Mucosa of rectum (tissue), 2 donors: ENCODE measurements around the gene SEC16A.

ENCODE experiments used
- H3K27ac ChIP-seq, 2 donors: one replicate each; pipeline ENCODE4 v1.7.0; 2013; ENCODE audit warnings: inconsistent platforms in 2 of 2, low read depth in 2 of 2, low read length in 2 of 2
- H3K27me3 ChIP-seq, 2 donors: one replicate each; pipeline ENCODE4 v1.7.0; 2013; ENCODE audit warnings: low read length in 2 of 2; ENCODE audit not compliant: control insufficient read depth in 2 of 2, insufficient read depth in 2 of 2
- H3K36me3 ChIP-seq, 2 donors: one replicate each; pipeline ENCODE4 v1.7.0; 2013; ENCODE audit warnings: low read length in 2 of 2; ENCODE audit not compliant: control insufficient read depth in 2 of 2, insufficient read depth in 2 of 2
- H3K4me1 ChIP-seq, 2 donors: one replicate each; pipeline ENCODE4 v1.7.0; 2013; ENCODE audit warnings: low read length in 2 of 2, mild to moderate bottlenecking in 1 of 2; ENCODE audit not compliant: control insufficient read depth in 2 of 2, insufficient read depth in 2 of 2
- H3K4me3 ChIP-seq, 2 donors: one replicate each; pipeline ENCODE4 v1.7.0; 2013; ENCODE audit warnings: low read length in 2 of 2
- H3K9ac ChIP-seq, 2 donors: one replicate each; pipeline ENCODE4 v1.7.0; 2013; ENCODE audit warnings: low read length in 2 of 2, low read depth in 1 of 2, mild to moderate bottlenecking in 1 of 2
- H3K9me3 ChIP-seq, 2 donors: one replicate each; pipeline ENCODE4 v1.7.0; 2013; ENCODE audit warnings: low read length in 2 of 2; ENCODE audit not compliant: control insufficient read depth in 2 of 2
- donor health status: healthy.
- donor health status: Normal muscosa, but diverticular disease.

The SEC16A gene

GRCh38 chr9:136494012-136494411 lies 11.2 kb upstream of the SEC16A start:
- Histone ChIP-seq H3K9me3 (no peaks in the 10 kb centered on the region), H3K4me1 (no peaks in the 10 kb centered on the region), H3K36me3 (peaks cover 34% of the 10 kb centered on the region in 2 donors), H3K27me3 (no peaks in the 10 kb centered on the region), H3K4me3 (no peak overlapping the region), H3K9ac (no peak overlapping the region), H3K27ac (no peak overlapping the region)

- Histone ChIP-seq H3K4me1 (peaks cover 0 to under 1% of the 10 kb centered on the region in 2 donors), H3K9ac (no peak overlapping the region), H3K27ac (no peak overlapping the region), H3K4me3 (no peak overlapping the region), H3K36me3 (peaks cover 30% of the 10 kb centered on the region in 2 donors), H3K9me3 (no peaks in the 10 kb centered on the region), H3K27me3 (no peaks in the 10 kb centered on the region)
Measured at GRCh38 chr9:136493567-136493971, 10.7 kb upstream of the SEC16A start.

- no peaks in the 10 kb centered on the region for H3K27me3 ChIP-seq
- no peak overlapping the region for H3K9ac ChIP-seq
- H3K27ac ChIP-seq: no peak overlapping the region
- no peaks in the 10 kb centered on the region for H3K9me3 ChIP-seq
- peaks cover 26% of the 10 kb centered on the region in 2 donors for H3K36me3 ChIP-seq
- H3K4me3 ChIP-seq: no peak overlapping the region
- peaks cover 0 to 5% of the 10 kb centered on the region in 2 donors for H3K4me1 ChIP-seq
Measured at GRCh38 chr9:136492978-136493522, 10.2 kb upstream of the SEC16A start.

GRCh38 chr9:136489731-136490130 lies 6.9 kb upstream of the SEC16A start:
- Histone ChIP-seq H3K9ac (no peak overlapping the region), H3K27ac (no peak overlapping the region), H3K36me3 (peaks cover 0 to under 1% of the 10 kb centered on the region in 2 donors), H3K27me3 (no peaks in the 10 kb centered on the region), H3K4me1 (peaks cover 2 to 8% of the 10 kb centered on the region in 2 donors), H3K9me3 (no peaks in the 10 kb centered on the region), H3K4me3 (no peak overlapping the region)

GRCh38 chr9:136488247-136489214 lies 5.7 kb upstream of the SEC16A start:
- no peak overlapping the region for H3K9ac ChIP-seq
- no peaks in the 10 kb centered on the region for H3K27me3 ChIP-seq
- H3K9me3 ChIP-seq: no peaks in the 10 kb centered on the region
- H3K4me1 ChIP-seq: peaks cover 11 to 17% of the 10 kb centered on the region in 2 donors
- no peak overlapping the region for H3K4me3 ChIP-seq
- H3K36me3 ChIP-seq: no peaks in the 10 kb centered on the region
- no peak overlapping the region for H3K27ac ChIP-seq

- Histone ChIP-seq H3K9me3 (no peaks in the 10 kb centered on the region), H3K4me1 (peaks cover 11 to 17% of the 10 kb centered on the region in 2 donors), H3K27me3 (no peaks in the 10 kb centered on the region), H3K27ac (no peak overlapping the region), H3K36me3 (no peaks in the 10 kb centered on the region), H3K9ac (no peak overlapping the region), H3K4me3 (no peak overlapping the region)
Measured at GRCh38 chr9:136487672-136488071, 4.8 kb upstream of the SEC16A start.

- H3K27me3 ChIP-seq: no peaks in the 10 kb centered on the region
- H3K27ac ChIP-seq: no peak overlapping the region
- no peak overlapping the region for H3K9ac ChIP-seq
- H3K9me3 ChIP-seq: no peaks in the 10 kb centered on the region
- no peaks in the 10 kb centered on the region for H3K36me3 ChIP-seq
- H3K4me3 ChIP-seq: no peak overlapping the region
- peaks cover 15 to 18% of the 10 kb centered on the region in 2 donors for H3K4me1 ChIP-seq
Measured at GRCh38 chr9:136486823-136487620, 4.2 kb upstream of the SEC16A start.

- no peaks in the 10 kb centered on the region for H3K27me3 ChIP-seq
- no peak overlapping the region for H3K9ac ChIP-seq
- H3K27ac ChIP-seq: no peak overlapping the region
Measured at GRCh38 chr9:136486131-136486530, 3.3 kb upstream of the SEC16A start.

GRCh38 chr9:136485049-136486045 lies 2.5 kb upstream of the SEC16A start:
- Histone ChIP-seq H3K27ac (no peak overlapping the region), H3K9me3 (no peaks in the 10 kb centered on the region), H3K9ac (no peak overlapping the region), H3K36me3 (no peaks in the 10 kb centered on the region), H3K27me3 (no peaks in the 10 kb centered on the region), H3K4me1 (peaks cover 22 to 26% of the 10 kb centered on the region in 2 donors), H3K4me3 (no peak overlapping the region)

More at GRCh38 chr9:136486131-136486530, 3.3 kb upstream of the SEC16A start:
- Histone ChIP-seq H3K4me3 (no peak overlapping the region), H3K9me3 (no peaks in the 10 kb centered on the region), H3K4me1 (peaks cover 22 to 26% of the 10 kb centered on the region in 2 donors), H3K36me3 (no peaks in the 10 kb centered on the region)
